CD14-positive monocyte (primary cell): Measurements from ENCODE around the gene ANKRD27. TPM values are rescaled to one million over a fixed set of nuclear protein-coding genes. Genes with fewer than 3 reads are reported as not detected.
A peak's percentile ranks its signal among the peaks of the same experiment; 100 is the strongest.

Experiments
- DNase-seq, 3 donors: peaks; one replicate each; pipeline ENCODE4 v3.0.0-alpha.2; 2011 to 2022
- H2AFZ ChIP-seq: 2 replicates; pipeline ENCODE4 v1.6.0; 2012; ENCODE audit warnings: mild to moderate bottlenecking, low read depth, low read length, inconsistent platforms; ENCODE audit not compliant: insufficient read depth, poor library complexity, severe bottlenecking
- H3K27ac ChIP-seq, 2 donors: 1 replicate in 1 of 2; 2 replicates in 1 of 2; pipeline ENCODE4 v1.5.1; 2012 to 2013; ENCODE audit warnings: low read length in 2 of 2, control low read depth in 1 of 2, inconsistent platforms in 1 of 2, low read depth in 1 of 2, mild to moderate bottlenecking in 1 of 2
- H3K27me3 ChIP-seq, 2 donors: one replicate each; pipeline versions ENCODE4 v1.6.0 to v1.6.1; 2011 to 2013; ENCODE audit warnings: low read length in 2 of 2; ENCODE audit not compliant: control insufficient read depth in 2 of 2, insufficient read depth in 2 of 2
- H3K36me3 ChIP-seq, 2 donors: replicated peaks in 1 of 2; 1 replicate in 1 of 2; 2 replicates in 1 of 2; pipeline versions ENCODE4 v1.5.1 to v1.6.1; 2012 to 2013; ENCODE audit warnings: low read length in 2 of 2, control low read depth in 1 of 2, inconsistent platforms in 1 of 2, mild to moderate bottlenecking in 1 of 2; ENCODE audit not compliant: insufficient read depth in 2 of 2, control insufficient read depth in 1 of 2
- H3K4me1 ChIP-seq, 2 donors: 1 replicate in 1 of 2; 2 replicates in 1 of 2; pipeline versions ENCODE4 v1.5.1 to v1.6.1; 2012 to 2013; ENCODE audit warnings: low read length in 2 of 2, control low read depth in 1 of 2, inconsistent platforms in 1 of 2, mild to moderate bottlenecking in 1 of 2, moderate library complexity in 1 of 2; ENCODE audit not compliant: insufficient read depth in 2 of 2, control insufficient read depth in 1 of 2
- H3K4me2 ChIP-seq: replicated peaks from 2 replicates; pipeline ENCODE3; 2012; ENCODE audit warnings: low read length, moderate library complexity, mild to moderate bottlenecking; ENCODE audit not compliant: poor library complexity, severe bottlenecking; ENCODE audit errors: extremely low read depth
- H3K4me3 ChIP-seq, 3 experiments: fragments of 200-600 bp in 1 of 3; sonication (generic) in 1 of 3; replicated peaks in 1 of 3; 1 replicate in 2 of 3; 2 replicates in 1 of 3; pipeline ENCODE4 v1.5.1; 2011 to 2013; ENCODE audit warnings: low read length in 3 of 3, mild to moderate bottlenecking in 3 of 3, control low read depth in 2 of 3, low read depth in 2 of 3, inconsistent platforms in 1 of 3, moderate library complexity in 1 of 3
- H3K79me2 ChIP-seq: 2 replicates; pipeline ENCODE4 v1.6.0; 2012; ENCODE audit warnings: mild to moderate bottlenecking, control low read depth, inconsistent platforms, low read length, moderate library complexity; ENCODE audit not compliant: insufficient read depth
- H3K9ac ChIP-seq: 2 replicates; pipeline ENCODE4 v1.6.0; 2017; ENCODE audit warnings: low read length, mild to moderate bottlenecking; ENCODE audit not compliant: insufficient read depth, poor library complexity, severe bottlenecking
- H3K9me3 ChIP-seq, 2 donors: replicated peaks in 1 of 2; 1 replicate in 1 of 2; 2 replicates in 1 of 2; pipeline versions ENCODE4 v1.5.1 to v1.6.1; 2012 to 2013; ENCODE audit warnings: low read length in 2 of 2, control low read depth in 1 of 2; ENCODE audit not compliant: control insufficient read depth in 1 of 2, insufficient read depth in 1 of 2
- H4K20me1 ChIP-seq: 2 replicates; pipeline ENCODE4 v1.6.0; 2012; ENCODE audit warnings: mild to moderate bottlenecking, low read length, control low read depth, moderate library complexity; ENCODE audit not compliant: insufficient read depth
- H3K27ac Mint-ChIP-seq, 7 donors: one replicate each; pipeline ENCODE4 v1.8.0; 2020; ENCODE audit warnings: mild to moderate bottlenecking in 7 of 7, mixed read lengths in 7 of 7, moderate library complexity in 6 of 7, inconsistent platforms in 2 of 7
- H3K27me3 Mint-ChIP-seq, 3 donors: one replicate each; pipeline ENCODE4 v1.8.0; 2021 to 2022; ENCODE audit warnings: low read depth in 3 of 3, mild to moderate bottlenecking in 3 of 3, mixed read lengths in 3 of 3, moderate library complexity in 3 of 3, inconsistent platforms in 1 of 3
- H3K36me3 Mint-ChIP-seq, 2 donors: one replicate each; pipeline ENCODE4 v1.8.0; 2020; ENCODE audit warnings: mixed read lengths in 2 of 2, inconsistent platforms in 1 of 2, mild to moderate bottlenecking in 1 of 2
- H3K4me1 Mint-ChIP-seq: one replicate; pipeline ENCODE4 v1.8.0; 2020; ENCODE audit warnings: mild to moderate bottlenecking, mixed read lengths
- H3K4me3 Mint-ChIP-seq, 2 donors: one replicate each; pipeline ENCODE4 v1.8.0; 2020; ENCODE audit warnings: mild to moderate bottlenecking in 2 of 2, mixed read lengths in 2 of 2, moderate library complexity in 1 of 2
- H3K9me3 Mint-ChIP-seq, 7 donors: one replicate each; pipeline ENCODE4 v1.8.0; 2020 to 2022; ENCODE audit warnings: mixed read lengths in 7 of 7, mild to moderate bottlenecking in 6 of 7, moderate library complexity in 6 of 7, inconsistent platforms in 2 of 7
- CTCF ChIP-seq: fragments of 200-600 bp; IDR thresholded peaks from one replicate; pipeline ENCODE4 v1.8.0; 2022; ENCODE audit warnings: antibody characterized with exemption, mild to moderate bottlenecking
- WGBS: methylation state at CpG from one replicate; pipeline ENCODE4 v1.1.5; 2013; ENCODE audit warnings: missing lambda C conversion rate; ENCODE audit not compliant: insufficient coverage; 5-methylcytosine and 5-hydroxymethylcytosine counted together
- intact Hi-C, 2 donors: fragments of 100-400 bp; cut with micrococcal nuclease; formaldehyde crosslinking; loops; one replicate each; pipeline versions ENCODE4 v1.15.0 to v1.15.1; 2023
- polyA plus RNA-seq, 3 donors: library from polyadenylated mRNA; depleted of rRNA in 1 of 3; unstranded in 2 of 3; stranded (reverse) in 1 of 3; fragments of 300-500 nt in 2 of 3; fragments of >200 nt in 1 of 3; fragmentation: Illumina TruSeq in 2 of 3; gene quantifications; 1 replicate in 2 of 3; 2 replicates in 1 of 3; pipeline ENCODE4 v1.2.3, GENCODE V29; 2012 to 2021

ANKRD27 gene
- polyA plus RNA-seq, 3 donors = 8.7 to 17.5 (median 14.5) TPM

GRCh38 chr19:32581705-32582179 lies 93.2 kb downstream of the ANKRD27 start:
- DNase-seq = peak; percentile 18 to 67 (median 48)
- Mint-ChIP-seq H3K4me1 (peaks cover 17% of the 10 kb centered on the region), H3K27ac (peak overlapping the region in 6 of 7 donors; percentile 26 to 86 (median 65)), H3K36me3 (peaks cover 29 to 38% of the 10 kb centered on the region in 2 donors), H3K27me3 (peaks cover 6 to 13% (median 13%) of the 10 kb centered on the region in 3 donors), H3K9me3 (peaks cover 0 to 5% (median 0%) of the 10 kb centered on the region in 7 donors), H3K4me3 (peak overlapping the region; percentile 82 to 88)
- peaks cover 9% of the 10 kb centered on the region for H3K79me2 ChIP-seq
- no peaks in the 10 kb centered on the region for H3K9me3 ChIP-seq
- H4K20me1 ChIP-seq = no peaks in the 10 kb centered on the region
- intact Hi-C loops = loop anchor here (5.0 to 10.0 kb wide), 4 partner anchors 101 to 1229 kb away; partner anchors contain the start of gene DPY19L3 (in 1 of the 2)
- peaks cover 19 to 32% of the 10 kb centered on the region in 2 donors for H3K36me3 ChIP-seq
- H3K9ac ChIP-seq = peak overlapping the region; percentile 82
- H3K4me3 ChIP-seq = peak overlapping the region; percentile 40 to 73 (median 45)
- peak overlapping the region; percentile 85 for H3K4me2 ChIP-seq
- peaks cover 16 to 24% of the 10 kb centered on the region in 2 donors for H3K4me1 ChIP-seq
- peak overlapping the region; percentile 13 to 81 for H3K27ac ChIP-seq
- TF ChIP-seq CTCF = no peak
- H3K27me3 ChIP-seq = peaks cover 0 to 3% of the 10 kb centered on the region in 2 donors
- under 1% methylated on average over 16 of the region's 27 CpGs for WGBS
- H2AFZ ChIP-seq = peak overlapping the region; percentile 94

- peak within 1 kb of the TSS; percentile 82 for H3K9ac ChIP-seq
- H3K27ac ChIP-seq = peak within 1 kb of the TSS; percentile 13 to 81
- DNase-seq = peak; percentile 89 to 93 (median 93)
- H4K20me1 ChIP-seq = no peaks in the 10 kb centered on the region
- intact Hi-C loops = loop anchor here (5.0 to 10.0 kb wide), 4 partner anchors 101 to 1229 kb away; partner anchors contain the start of gene DPY19L3 (in 1 of the 2)
- Mint-ChIP-seq H3K36me3 (peaks cover 22 to 32% of the 10 kb centered on the region in 2 donors), H3K4me1 (peaks cover 17% of the 10 kb centered on the region), H3K4me3 (peak within 1 kb of the TSS; percentile 82 to 96), H3K27ac (peak within 1 kb of the TSS; percentile 33 to 88 (median 80)), H3K27me3 (peaks cover 9 to 15% (median 13%) of the 10 kb centered on the region in 3 donors), H3K9me3 (peaks cover 0 to 5% (median 0%) of the 10 kb centered on the region in 7 donors)
- no peaks in the 10 kb centered on the region for H3K9me3 ChIP-seq
- H3K4me3 ChIP-seq = peak within 1 kb of the TSS; percentile 42 to 73 (median 52)
- H2AFZ ChIP-seq = peak within 1 kb of the TSS; percentile 94
- peaks cover 14 to 25% of the 10 kb centered on the region in 2 donors for H3K36me3 ChIP-seq
- peak within 1 kb of the TSS; percentile 85 for H3K4me2 ChIP-seq
- WGBS = under 1% methylated on average over 81 of the region's 81 CpGs
- H3K27me3 ChIP-seq = peaks cover 0 to 3% of the 10 kb centered on the region in 2 donors
- peaks cover 16 to 24% of the 10 kb centered on the region in 2 donors for H3K4me1 ChIP-seq
- TF ChIP-seq CTCF = no peak
- peaks cover 9% of the 10 kb centered on the region for H3K79me2 ChIP-seq
Observed at GRCh38 chr19:32580901-32581704, 93.9 kb downstream of the ANKRD27 start, which contains the start of gene PDCD5. PDCD5 (plus strand) TSS chr19:32581190; CDS start chr19:32581262, 72 bp downstream.
